Measurements from ENCODE around the gene PGBD1. TPM values are rescaled to one million over a fixed set of nuclear protein-coding genes. Genes with fewer than 3 reads are reported as not detected.
A peak's percentile ranks its signal among the peaks of the same experiment; 100 is the strongest.

PGBD1 gene
- total and polyA plus RNA-seq, 2 donors (not counting 1 experiment from before 2014, with no cell fraction given) = 0.55 to 2.4 TPM

DNA sequence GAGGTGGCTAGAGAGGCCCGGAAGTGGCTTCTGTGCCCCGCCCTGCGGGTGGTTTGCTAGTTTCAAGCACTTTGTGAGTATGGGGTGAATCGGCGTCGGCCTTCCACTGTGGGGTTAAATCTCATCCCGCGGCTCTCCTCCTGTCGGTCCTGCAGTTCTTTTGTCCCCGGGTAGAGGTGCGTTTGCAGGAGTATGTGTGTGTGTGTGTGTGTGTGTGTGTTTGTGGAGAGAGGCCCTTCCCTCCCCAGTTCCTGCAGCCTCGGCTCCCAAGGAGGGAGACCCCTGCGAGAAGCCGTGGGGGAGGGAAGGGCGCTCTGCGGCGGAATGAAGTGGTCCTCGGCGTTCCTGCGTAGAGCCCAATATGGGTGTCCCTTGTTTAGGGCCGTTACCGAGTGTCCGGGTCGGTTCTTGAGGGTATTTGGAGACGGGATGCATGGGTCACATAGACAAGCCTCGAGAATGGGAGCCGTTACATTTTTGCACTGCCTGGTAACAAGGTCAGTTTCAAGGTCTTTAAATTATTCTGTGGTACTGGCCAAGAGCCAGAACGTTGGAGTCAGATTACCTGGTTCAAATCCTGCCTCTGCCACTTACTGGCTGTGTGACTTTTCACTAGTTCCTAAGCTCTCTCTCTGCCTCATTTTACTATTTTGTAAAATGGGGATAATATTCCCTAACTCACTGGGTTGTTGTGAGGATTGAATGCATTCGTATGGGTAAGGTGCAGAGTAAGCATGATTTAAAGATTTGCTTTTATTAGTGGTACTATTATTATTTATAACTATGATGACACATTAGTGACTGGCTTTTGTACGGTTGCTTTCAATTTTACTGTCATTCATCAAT, 68.7 kb downstream of the PGBD1 start, which contains the start of gene ZKSCAN3:
Gene ZKSCAN3, plus strand, starts transcription at position 56 of the 846 bp plus-strand sequence. CDS start 9,640 bp downstream, outside the sequence.
- Histone ChIP-seq H3K9me3 (ENCODE audit: control extremely low read depth in 1 of 3, control insufficient read depth in 2 of 3, insufficient read depth in 1 of 3, low read length in 2 of 3) (peaks cover 0 to 6% (median 0%) of the 10 kb centered on the region in 3 donors), H3K9ac (ENCODE audit: low read length) (peak within 1 kb of the TSS; percentile 69), H3K36me3 (replicated peaks in 1 of 2; ENCODE audit: control extremely low read depth in 1 of 2, control insufficient read depth in 1 of 2, extremely low read depth in 1 of 2, insufficient read depth in 2 of 2, low read length in 1 of 2) (no peaks in the 10 kb centered on the region), H2AFZ (ENCODE audit: insufficient read depth, low read depth, low read length, poor library complexity, severe bottlenecking) (peak within 1 kb of the TSS; percentile 91), H4K20me1 (ENCODE audit: control insufficient read depth, insufficient read depth, low read length, poor library complexity, severe bottlenecking) (peaks cover 5% of the 10 kb centered on the region), H3K27ac (ENCODE audit: low read length in 2 of 2) (peak within 1 kb of the TSS; percentile 26 to 58), H3K4me2 (replicated peaks; ENCODE audit: low read depth, low read length, poor library complexity, severe bottlenecking) (peak within 1 kb of the TSS; percentile 77), H3K4me3 (ENCODE audit: control extremely low read depth in 1 of 5, extremely low read depth in 1 of 5, insufficient read depth in 1 of 5, low read depth in 2 of 5, low read length in 4 of 5) (peak within 1 kb of the TSS; percentile 59 to 88 (median 77)), H3K79me2 (ENCODE audit: control insufficient read depth, insufficient read depth, low read length) (peaks cover 55% of the 10 kb centered on the region), H3K4me1 (ENCODE audit: control insufficient read depth in 2 of 2, insufficient read depth in 2 of 2, low read length in 2 of 2) (peaks cover 10 to 11% of the 10 kb centered on the region in 2 donors), H3K27me3 (replicated peaks in 1 of 4; ENCODE audit: control extremely low read depth in 1 of 4, control insufficient read depth in 3 of 4, insufficient read depth in 4 of 4, low read length in 3 of 4) (peaks cover 0 to 3% (median 0%) of the 10 kb centered on the region in 4 experiments)
- POLR2A ChIA-PET = interaction anchor here (0.9 to 1.3 kb wide), 2 partner anchors 15 to 33 kb away, joined by 4 to 7 read pairs; no protein-coding TSS in a partner anchor
- DNase-seq (peak; percentile 81), ATAC-seq (ENCODE audit: low read depth) (peak; percentile 99)
- TF ChIP-seq EZH2 (IDR thresholded peaks at IDR 0.05; ENCODE audit: borderline replicate concordance, insufficient read depth, low read depth, low read length, poor library complexity, severe bottlenecking) = no peak
- TF ChIP-seq, protein P1, sequence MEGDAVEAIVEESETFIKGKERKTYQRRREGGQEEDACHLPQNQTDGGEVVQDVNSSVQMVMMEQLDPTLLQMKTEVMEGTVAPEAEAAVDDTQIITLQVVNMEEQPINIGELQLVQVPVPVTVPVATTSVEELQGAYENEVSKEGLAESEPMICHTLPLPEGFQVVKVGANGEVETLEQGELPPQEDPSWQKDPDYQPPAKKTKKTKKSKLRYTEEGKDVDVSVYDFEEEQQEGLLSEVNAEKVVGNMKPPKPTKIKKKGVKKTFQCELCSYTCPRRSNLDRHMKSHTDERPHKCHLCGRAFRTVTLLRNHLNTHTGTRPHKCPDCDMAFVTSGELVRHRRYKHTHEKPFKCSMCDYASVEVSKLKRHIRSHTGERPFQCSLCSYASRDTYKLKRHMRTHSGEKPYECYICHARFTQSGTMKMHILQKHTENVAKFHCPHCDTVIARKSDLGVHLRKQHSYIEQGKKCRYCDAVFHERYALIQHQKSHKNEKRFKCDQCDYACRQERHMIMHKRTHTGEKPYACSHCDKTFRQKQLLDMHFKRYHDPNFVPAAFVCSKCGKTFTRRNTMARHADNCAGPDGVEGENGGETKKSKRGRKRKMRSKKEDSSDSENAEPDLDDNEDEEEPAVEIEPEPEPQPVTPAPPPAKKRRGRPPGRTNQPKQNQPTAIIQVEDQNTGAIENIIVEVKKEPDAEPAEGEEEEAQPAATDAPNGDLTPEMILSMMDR (IDR thresholded peaks at IDR 0.05) = no peak
- H3K27ac Mint-ChIP-seq = peak within 1 kb of the TSS; percentile 83
- intact Hi-C loops (cut with micrococcal nuclease) = loop anchor here (1.0 to 2.0 kb wide), 5 partner anchors 14 to 213 kb away; partner anchors contain the start of genes ZSCAN12, ZSCAN26 and ZSCAN31
- H3K27me3 Mint-ChIP-seq = peaks cover 8% of the 10 kb centered on the region
- 0% methylated on average over 26 of the region's 30 CpGs for WGBS (ENCODE audit: insufficient coverage)
- no peaks in the 10 kb centered on the region for H3K9me3 Mint-ChIP-seq (ENCODE audit: insufficient read depth)
- peak within 1 kb of the TSS; percentile 92 for H3K4me3 Mint-ChIP-seq
- CTCF ChIA-PET = interaction anchor here (0.6 to 1.3 kb wide), 5 partner anchors 31 to 245 kb away, joined by 3 to 7 read pairs (median 4); partner anchors contain the start of gene ZSCAN26
- peaks cover 23% of the 10 kb centered on the region for H3K4me1 Mint-ChIP-seq

Data from B cell (primary cell).